C1 segment of cervical spinal cord (tissue), 14 donors: ENCODE measurements around the gene MDH1.

ENCODE experiments used
- DNase-seq, 14 donors: peaks; one replicate each; lab custom pipeline; 2025; lab: John Stamatoyannopoulos, UW

Gene MDH1

GRCh38 chr2:63631501-63631900, 42.7 kb downstream of the MDH1 start:
- no peak for DNase-seq

- DNase-seq, result no peak
Measured at GRCh38 chr2:63632382-63632781, 43.6 kb downstream of the MDH1 start.

GRCh38 chr2:63639344-63639743, 50.6 kb downstream of the MDH1 start:
- no peak for DNase-seq

- DNase-seq, result no peak
Measured at GRCh38 chr2:63642946-63643345, 54.2 kb downstream of the MDH1 start.

- DNase-seq, result no peak
Measured at GRCh38 chr2:63643486-63643885, 54.7 kb downstream of the MDH1 start.

- no peak for DNase-seq
Measured at GRCh38 chr2:63648632-63649031, 59.9 kb downstream of the MDH1 start.

- no peak for DNase-seq
Measured at GRCh38 chr2:63649829-63650228, 61.1 kb downstream of the MDH1 start.

GRCh38 chr2:63650756-63651155, 62.0 kb downstream of the MDH1 start:
- DNase-seq, result no peak

GRCh38 chr2:63651356-63651755, 62.6 kb downstream of the MDH1 start:
- DNase-seq, result no peak

GRCh38 chr2:63651861-63652651, 63.3 kb downstream of the MDH1 start:
- DNase-seq, result no peak

GRCh38 chr2:63652652-63652985, 63.9 kb downstream of the MDH1 start:
- no peak for DNase-seq

GRCh38 chr2:63654959-63655358, 66.2 kb downstream of the MDH1 start:
- no peak for DNase-seq
